Activated T-cell treated with anti-CD3 and anti-CD28 coated beads for 48 hours (primary cell): ENCODE results near the gene PDE3A.

Source experiments
- DNase-seq: peaks from one replicate; pipeline ENCODE4 v3.0.0-alpha.2; 2020; ENCODE audit warnings: low read depth

Gene PDE3A

DNA sequence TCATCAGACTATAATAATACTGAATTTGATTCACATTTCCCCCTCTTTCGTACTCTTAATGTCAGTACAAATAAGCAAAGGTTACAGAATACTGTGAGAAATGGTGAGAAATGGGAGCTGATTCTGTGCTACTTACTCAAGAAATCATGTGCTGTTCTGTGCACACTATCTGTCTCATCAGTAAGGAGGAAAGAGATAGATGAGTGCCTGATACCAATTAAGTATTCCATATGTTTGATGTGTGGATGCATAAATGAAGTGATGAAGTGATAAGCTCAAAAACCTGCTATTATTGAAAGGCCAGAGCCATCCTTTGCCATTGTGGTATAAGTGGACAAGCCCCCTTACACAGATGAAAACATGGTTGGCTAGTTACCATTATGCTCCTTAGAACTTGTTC, 127.7 kb downstream of the PDE3A start:
- DNase-seq: no peak

DNA sequence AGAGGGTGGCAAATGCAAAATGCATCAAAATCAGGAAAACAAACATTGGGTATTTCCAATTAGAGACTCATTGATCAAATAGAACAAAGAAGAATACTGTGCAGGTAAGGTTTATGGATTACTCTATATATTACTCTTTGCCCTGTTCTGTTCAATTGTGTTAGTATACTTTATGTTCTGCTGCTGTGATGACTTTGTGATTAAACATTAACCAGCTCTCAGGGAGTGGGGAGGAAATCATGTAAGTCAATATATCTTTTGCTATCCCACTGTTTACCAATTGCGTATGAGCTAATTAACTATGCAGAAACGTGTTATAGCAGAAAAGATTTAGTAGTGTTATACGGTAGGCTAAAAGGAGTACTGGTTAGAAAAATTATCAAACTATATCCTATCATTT, 129.4 kb downstream of the PDE3A start:
- no peak for DNase-seq

DNA sequence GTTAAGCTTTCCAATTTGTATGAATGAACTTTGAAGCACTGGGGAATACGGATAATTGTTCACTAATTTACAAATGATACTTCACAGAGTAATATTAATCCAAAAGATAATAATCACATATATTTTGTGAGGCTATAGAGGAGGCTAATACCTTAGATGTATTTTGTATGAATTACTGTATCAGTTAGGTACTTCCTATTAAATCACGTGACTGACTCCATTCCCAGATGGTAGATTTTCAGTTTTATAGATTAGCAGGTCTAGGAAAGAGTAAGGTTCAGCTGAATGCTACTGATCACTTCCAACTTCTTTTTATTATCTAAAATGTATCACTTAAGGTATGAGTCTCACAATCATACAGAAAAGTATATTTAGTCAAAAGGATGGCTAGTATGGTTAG, 133.6 kb downstream of the PDE3A start:
- no peak for DNase-seq

- no peak for DNase-seq
Observed at GRCh38 chr12:20503858-20504257, 135.5 kb downstream of the PDE3A start.

GRCh38 chr12:20505056-20505455, 136.7 kb downstream of the PDE3A start:
- no peak for DNase-seq

GRCh38 chr12:20507056-20507455, 138.7 kb downstream of the PDE3A start:
- no peak for DNase-seq

GRCh38 chr12:20507711-20508110, 139.4 kb downstream of the PDE3A start:
- no peak for DNase-seq

- no peak for DNase-seq
Observed at GRCh38 chr12:20508359-20508758, 140.0 kb downstream of the PDE3A start.

GRCh38 chr12:20508962-20509361, 140.6 kb downstream of the PDE3A start:
- no peak for DNase-seq

DNA sequence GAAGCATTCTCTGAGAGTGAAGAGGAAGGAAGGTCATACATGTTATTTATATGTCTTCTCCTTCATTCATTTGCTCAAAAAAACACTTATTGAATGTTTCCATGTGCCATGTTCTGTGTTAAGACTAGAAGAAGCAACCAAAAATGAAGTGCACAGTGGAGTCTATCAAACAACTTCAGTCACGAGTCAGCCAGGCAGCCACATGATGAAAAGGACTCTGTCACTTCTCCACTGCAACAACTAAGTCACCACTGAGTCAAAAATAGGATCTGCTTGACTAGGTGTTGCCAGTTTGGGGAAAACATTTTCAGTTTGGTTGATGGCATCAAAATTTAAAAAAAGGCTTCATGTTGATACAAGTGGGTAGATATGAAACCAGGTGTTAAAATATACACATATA, 142.5 kb downstream of the PDE3A start:
- DNase-seq: no peak

DNA sequence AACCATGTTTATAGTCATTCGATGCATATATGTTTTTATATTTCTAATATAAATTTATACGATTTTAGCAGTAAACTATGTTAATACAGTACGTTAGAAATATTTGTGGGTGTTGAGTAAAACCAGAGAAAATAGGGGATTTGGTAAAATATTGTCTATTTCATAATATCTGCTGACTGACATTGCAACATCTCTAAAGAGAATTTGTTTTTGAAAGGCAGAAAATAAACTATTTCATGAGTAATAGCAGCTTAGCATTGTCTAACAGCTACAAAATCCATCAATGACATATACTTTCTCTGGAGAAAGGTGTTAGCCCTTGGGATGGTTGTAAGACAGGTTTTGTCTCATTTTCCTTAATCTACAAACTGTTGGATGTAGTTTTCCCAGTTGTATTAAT, 144.9 kb downstream of the PDE3A start:
- DNase-seq: no peak

GRCh38 chr12:20514598-20514997, 146.3 kb downstream of the PDE3A start:
- DNase-seq: no peak

DNA sequence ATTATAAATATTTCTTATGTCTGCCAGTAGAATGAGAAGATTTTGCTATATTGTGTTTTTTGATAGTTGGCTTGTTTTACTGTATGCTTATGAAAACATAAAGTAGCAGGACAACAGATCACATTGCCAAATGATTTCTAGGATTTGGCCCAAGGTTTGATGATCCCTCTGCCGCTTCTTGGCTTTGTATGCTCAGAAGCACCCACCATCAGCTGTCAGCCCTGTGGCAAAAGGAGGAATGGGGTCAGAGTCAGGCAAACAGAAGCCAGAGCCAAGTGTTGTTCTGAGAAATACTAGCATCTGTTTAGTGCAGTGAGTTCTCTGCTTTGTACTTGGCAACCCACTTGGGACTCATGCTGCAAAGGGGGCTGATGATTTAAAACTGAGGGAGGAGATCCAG, 152.2 kb downstream of the PDE3A start:
- no peak for DNase-seq

DNA sequence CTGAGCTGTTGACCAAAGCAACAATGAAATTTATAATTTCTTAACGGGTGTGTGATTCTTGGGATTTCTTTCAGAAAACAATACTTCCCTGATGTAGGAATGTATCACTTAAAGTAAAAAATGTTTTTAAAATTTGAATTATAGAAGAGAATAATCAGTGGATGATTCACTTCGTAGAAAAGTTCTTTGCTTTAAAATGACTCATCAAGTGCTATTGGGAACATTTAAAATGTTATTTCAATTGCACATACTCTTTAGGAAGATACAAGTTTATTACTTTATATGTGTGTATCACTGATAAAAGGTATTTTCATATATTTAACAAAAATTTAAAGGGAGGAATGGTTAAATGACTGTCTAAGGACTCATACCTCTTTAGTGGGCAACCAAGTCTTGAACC, 155.3 kb downstream of the PDE3A start:
- DNase-seq: no peak

- no peak for DNase-seq
Observed at GRCh38 chr12:20524113-20524512, 155.8 kb downstream of the PDE3A start.

GRCh38 chr12:20525064-20525610, 156.8 kb downstream of the PDE3A start:
- DNase-seq: no peak

GRCh38 chr12:20527417-20528163, 159.3 kb downstream of the PDE3A start:
- no peak for DNase-seq

DNA sequence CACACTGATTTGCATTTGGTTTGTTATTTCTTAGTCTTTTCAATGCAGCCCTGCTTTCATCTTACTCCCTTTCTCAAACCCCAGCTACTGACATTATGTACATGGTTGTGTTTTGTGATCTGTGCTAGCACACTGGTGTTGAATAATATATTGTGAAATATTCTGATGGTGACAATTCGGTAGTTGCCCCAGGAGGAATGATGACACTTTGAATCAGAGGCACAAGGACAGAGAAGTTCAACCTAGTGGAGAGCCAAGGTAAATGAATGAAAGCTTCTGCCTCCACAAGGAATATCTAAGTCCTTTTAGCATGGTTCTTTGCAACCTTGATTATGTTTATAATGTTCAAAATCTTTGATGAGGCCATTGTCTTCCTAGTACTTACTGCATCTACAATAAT, 159.9 kb downstream of the PDE3A start:
- DNase-seq: no peak

DNA sequence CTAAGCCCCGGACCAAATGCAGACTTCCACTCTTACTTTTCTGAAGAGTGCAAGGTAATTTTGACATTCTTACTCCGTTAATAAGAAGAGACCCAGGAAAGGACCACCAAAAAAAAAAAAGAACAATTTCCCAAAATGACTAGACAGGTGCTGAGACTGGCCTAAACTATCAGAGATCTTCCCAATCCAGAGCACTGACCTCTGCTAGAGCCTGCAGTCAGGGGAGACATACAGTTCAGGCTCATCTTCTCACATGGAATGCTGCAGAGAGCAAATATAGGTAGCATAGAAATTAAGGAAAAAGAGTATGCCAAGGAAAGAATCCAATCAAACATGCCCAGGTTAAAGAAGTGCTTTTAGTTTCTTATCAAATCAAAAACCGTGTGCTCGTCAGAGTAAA, 177.9 kb downstream of the PDE3A start:
- DNase-seq: no peak

- DNase-seq: no peak
Observed at GRCh38 chr12:20547816-20548575, 179.7 kb downstream of the PDE3A start.

DNA sequence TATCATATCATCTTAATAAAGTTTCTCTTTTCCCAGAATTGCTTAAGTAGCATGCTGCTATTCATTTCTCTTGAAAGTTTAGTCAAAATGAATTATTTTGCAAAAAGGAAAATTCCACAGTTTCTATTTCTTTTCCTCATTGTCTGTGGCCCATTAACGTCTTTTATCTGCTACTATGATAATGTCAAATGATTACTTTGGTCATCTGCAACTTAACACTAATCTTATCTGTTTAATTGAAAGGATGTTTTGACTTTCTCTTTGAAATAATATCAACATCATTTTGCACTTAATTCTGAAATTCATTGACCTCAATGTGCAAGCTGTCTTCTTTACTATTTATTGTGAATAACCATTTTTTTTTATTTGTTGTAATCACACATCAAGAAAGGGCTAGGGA, 180.3 kb downstream of the PDE3A start:
- no peak for DNase-seq

- DNase-seq: no peak
Observed at GRCh38 chr12:20549108-20549719, 180.9 kb downstream of the PDE3A start.
